GM12878 (cell line): Measurements from ENCODE around the gene MAP3K1.

Experiments
- RCOR1 ChIP-seq: conservative IDR thresholded peaks from 2 replicates; pipeline ENCODE4 v1.6.1; 2012; ENCODE audit warnings: low read depth, low read length, improper control_type of control experiment
- SIN3A ChIP-seq: IDR thresholded peaks from 2 replicates; pipeline ENCODE4 v1.6.1; 2012; ENCODE audit warnings: low read depth, low read length, improper control_type of control experiment

DNA sequence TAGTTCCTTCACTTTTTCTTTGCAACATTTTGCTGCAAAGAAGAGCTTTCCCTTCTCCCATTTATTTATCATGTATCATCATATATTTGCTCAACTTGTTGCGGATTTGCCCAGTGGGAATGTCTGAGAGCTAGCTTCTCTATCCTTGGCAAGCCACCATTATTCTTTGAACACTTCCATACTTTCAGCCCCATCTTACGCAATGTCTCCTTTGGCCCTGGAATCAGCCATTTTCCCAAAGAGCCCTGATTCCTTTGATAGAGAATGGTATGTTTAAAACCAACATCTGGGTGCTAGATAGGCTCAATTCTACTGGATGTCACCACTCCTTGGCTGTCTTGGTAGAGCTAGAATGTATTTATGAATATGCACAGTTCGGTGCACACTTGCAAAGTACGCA, 81.4 kb downstream of the MAP3K1 start:
- TF ChIP-seq SIN3A (no peak), RCOR1 (no peak)
